KOPT-K1 (cell line): Measurements from ENCODE around the gene ABCG1.

Experiments
- H3K27ac ChIP-seq: fragments of 200-600 bp; sonication (generic); 2 replicates; pipeline ENCODE4 v1.5.1; 2016; ENCODE audit warnings: antibody characterized with exemption, mild to moderate bottlenecking, low read depth, low read length; ENCODE audit not compliant: poor library complexity, severe bottlenecking
- H3K36me3 ChIP-seq: fragments of 200-600 bp; sonication (generic); 2 replicates; pipeline ENCODE4 v1.5.1; 2017; ENCODE audit warnings: antibody characterized with exemption, mild to moderate bottlenecking, low read length, moderate library complexity; ENCODE audit not compliant: insufficient read depth
- H3K9me3 ChIP-seq: fragments of 200-600 bp; sonication (generic); 2 replicates; pipeline ENCODE4 v1.5.1; 2017; ENCODE audit warnings: antibody characterized with exemption, low read length, mild to moderate bottlenecking; ENCODE audit not compliant: insufficient read depth, poor library complexity, severe bottlenecking

ABCG1 gene

GRCh38 chr21:42201615-42202161 lies 17.3 kb upstream of the ABCG1 start:
- no peaks in the 10 kb centered on the region for H3K9me3 ChIP-seq
- no peaks in the 10 kb centered on the region for H3K36me3 ChIP-seq
- peak overlapping the region; percentile 38 for H3K27ac ChIP-seq

DNA sequence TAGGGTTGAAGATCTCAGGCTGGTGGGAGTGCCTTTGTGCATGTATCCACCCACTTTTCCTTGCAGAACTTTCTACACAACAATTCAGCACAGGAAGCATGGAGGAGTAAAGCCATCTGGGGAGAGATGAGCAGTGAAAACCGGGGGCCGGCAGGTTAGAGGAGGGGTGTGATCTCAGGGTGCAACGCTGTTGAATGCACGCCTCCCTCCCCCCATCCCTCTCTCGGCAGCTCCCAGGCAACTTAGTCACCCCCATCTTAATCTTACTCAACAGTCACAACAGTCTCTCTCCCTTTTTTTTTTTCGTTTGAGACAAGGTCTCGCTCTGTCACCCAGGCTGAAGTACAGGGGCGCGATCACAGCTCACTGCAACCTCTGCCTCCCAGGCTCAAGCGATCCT lies 16.6 kb upstream of the ABCG1 start:
- H3K36me3 ChIP-seq: no peaks in the 10 kb centered on the region
- no peaks in the 10 kb centered on the region for H3K9me3 ChIP-seq
- no peak overlapping the region for H3K27ac ChIP-seq

- no peaks in the 10 kb centered on the region for H3K36me3 ChIP-seq
- H3K27ac ChIP-seq: no peak overlapping the region
- H3K9me3 ChIP-seq: no peaks in the 10 kb centered on the region
Measured at GRCh38 chr21:42203321-42203720, 15.6 kb upstream of the ABCG1 start.

DNA sequence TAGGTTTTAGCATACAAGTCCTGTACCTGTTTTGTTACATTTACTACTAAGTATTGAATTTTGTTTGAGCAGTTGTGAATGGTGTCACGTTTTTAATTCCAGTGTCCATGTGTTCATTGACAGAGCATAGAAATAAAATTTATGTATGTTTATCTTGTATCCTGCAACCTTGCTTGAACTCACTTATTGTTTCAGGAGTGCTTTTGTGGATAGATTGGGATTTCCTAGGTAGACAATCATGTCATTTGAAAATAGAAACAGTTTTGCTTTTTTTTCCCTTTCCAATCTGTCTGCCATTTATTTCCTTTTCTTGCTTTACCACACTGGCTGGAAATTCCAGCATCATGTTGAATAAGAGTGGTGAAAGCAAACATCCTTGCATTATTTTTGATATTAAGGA lies 15.0 kb upstream of the ABCG1 start:
- no peaks in the 10 kb centered on the region for H3K36me3 ChIP-seq
- no peak overlapping the region for H3K27ac ChIP-seq
- no peaks in the 10 kb centered on the region for H3K9me3 ChIP-seq

- no peaks in the 10 kb centered on the region for H3K9me3 ChIP-seq
- no peak overlapping the region for H3K27ac ChIP-seq
- no peaks in the 10 kb centered on the region for H3K36me3 ChIP-seq
Measured at GRCh38 chr21:42207426-42207825, 11.5 kb upstream of the ABCG1 start.

GRCh38 chr21:42208036-42208435 lies 10.9 kb upstream of the ABCG1 start:
- Histone ChIP-seq H3K9me3 (no peaks in the 10 kb centered on the region), H3K36me3 (no peaks in the 10 kb centered on the region), H3K27ac (no peak overlapping the region)

DNA sequence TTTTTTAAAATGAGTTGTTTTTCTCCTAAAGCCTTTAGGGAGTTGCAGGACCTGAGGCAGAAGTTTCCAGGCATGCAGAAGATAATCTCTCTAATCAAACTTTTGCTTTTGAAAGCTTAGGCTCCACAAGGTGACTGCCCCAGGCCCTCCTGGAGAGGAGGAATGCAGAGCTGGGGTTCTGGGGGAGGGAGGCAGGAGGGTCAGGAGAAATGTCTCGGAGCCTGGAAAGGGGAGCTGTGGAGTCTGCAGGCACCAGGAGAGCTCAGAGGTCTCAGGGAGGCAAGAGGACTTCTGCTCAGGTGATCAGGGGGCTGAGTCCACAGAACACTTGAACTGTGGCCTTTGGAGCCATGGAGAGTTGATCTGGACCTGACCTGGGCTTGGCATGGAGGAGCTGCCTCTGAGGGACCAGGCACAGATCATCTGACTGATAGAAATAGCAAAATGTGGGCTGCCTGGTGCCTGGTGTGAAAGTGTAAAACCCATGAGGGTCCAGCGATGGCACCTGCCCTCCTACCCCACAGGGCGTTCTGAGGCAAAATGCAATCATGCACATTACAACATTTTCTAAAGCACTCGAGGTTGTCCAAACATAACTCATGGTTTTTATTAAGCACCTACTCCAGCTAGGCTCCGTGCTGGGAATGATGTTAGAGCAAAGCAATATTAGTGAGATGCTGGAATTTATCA lies 10.0 kb upstream of the ABCG1 start:
- no peak overlapping the region for H3K27ac ChIP-seq
- H3K36me3 ChIP-seq: no peaks in the 10 kb centered on the region
- no peaks in the 10 kb centered on the region for H3K9me3 ChIP-seq

GRCh38 chr21:42209801-42210479 lies 9.0 kb upstream of the ABCG1 start:
- H3K27ac ChIP-seq: no peak overlapping the region
- no peaks in the 10 kb centered on the region for H3K9me3 ChIP-seq
- no peaks in the 10 kb centered on the region for H3K36me3 ChIP-seq

DNA sequence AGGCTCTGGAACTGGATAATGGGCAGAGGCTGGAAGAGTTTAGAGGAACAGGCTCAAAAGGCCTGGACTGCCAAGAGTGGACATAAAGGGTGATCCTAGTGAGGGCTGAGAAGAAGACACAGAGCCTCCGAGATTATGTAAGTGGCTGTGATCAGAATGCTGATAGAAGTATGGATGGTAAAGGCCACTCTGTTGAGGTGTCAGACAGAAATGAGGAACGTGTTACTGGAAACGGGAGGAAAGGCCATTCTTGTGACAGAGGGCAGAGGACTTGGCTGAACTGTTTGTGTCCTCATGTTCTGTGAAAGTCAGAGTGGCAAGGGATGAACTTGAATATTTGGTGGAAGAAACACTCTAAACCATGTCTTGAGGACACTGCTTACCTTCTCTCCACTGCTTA lies 6.7 kb upstream of the ABCG1 start:
- Histone ChIP-seq H3K27ac (no peak overlapping the region), H3K9me3 (peaks cover 20% of the 10 kb centered on the region), H3K36me3 (no peaks in the 10 kb centered on the region)

- no peaks in the 10 kb centered on the region for H3K36me3 ChIP-seq
- no peak overlapping the region for H3K27ac ChIP-seq
- peaks cover 21% of the 10 kb centered on the region for H3K9me3 ChIP-seq
Measured at GRCh38 chr21:42213082-42213774, 5.7 kb upstream of the ABCG1 start.

- peaks cover 21% of the 10 kb centered on the region for H3K9me3 ChIP-seq
- no peak overlapping the region for H3K27ac ChIP-seq
- no peaks in the 10 kb centered on the region for H3K36me3 ChIP-seq
Measured at GRCh38 chr21:42214081-42214750, 4.7 kb upstream of the ABCG1 start.

DNA sequence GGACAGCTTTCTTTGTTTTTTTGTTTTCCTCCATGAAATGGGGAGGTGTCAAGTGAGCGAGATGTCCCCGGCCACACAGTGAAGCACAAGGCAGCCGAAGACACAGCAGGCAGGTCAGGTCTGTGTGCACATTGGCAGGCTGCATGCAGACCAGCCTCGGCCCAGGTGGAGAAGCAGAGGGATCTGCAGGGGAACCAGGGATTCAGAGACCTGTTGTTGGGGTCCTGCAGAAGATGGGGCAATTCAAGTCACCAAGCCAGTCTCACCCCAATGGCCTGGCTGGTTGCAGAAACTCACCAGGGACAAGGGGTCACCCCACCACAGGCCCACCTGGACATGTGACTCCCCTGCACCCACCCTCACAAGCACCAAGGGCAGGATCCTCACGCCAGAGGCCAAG lies 4.0 kb upstream of the ABCG1 start:
- Histone ChIP-seq H3K36me3 (no peaks in the 10 kb centered on the region), H3K27ac (no peak overlapping the region), H3K9me3 (peaks cover 21% of the 10 kb centered on the region)

DNA sequence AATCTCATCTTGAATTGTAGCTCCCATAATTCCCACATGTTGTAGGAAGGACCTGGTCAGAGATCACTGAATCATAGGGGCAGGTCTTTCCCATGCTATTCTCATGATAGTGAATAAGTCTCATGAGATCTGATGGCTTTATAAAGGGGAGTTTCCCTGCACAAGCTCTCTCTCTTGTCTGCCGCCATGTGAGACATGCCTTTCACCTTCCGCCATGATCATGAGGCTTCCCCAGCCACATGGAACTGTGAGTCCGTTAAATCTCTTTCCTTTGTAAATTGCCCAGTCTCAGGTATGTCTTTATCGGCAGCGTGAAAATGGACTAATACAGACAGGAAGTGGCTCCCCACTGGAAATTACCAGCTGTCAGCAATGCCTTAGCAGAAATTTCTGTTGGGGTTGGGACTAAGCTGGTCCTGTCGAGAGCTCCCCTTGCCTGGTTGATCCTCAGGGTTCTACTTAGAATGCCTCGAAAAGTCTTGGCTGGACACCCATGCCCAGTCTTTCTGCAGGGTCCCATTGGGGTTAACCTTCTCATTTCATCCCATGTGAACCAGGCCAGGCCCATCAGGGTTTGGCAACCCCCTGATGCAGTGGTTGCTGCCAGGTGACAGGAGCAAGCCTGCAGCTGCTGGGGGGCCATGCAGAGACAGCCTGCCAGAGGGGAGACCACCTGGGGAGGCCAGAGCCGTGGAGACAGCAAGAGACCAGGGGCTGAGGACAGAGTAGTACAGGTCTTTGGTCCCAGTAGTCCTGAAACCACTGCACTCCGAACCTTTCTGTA lies 2.8 kb upstream of the ABCG1 start:
- Histone ChIP-seq H3K36me3 (no peaks in the 10 kb centered on the region), H3K27ac (no peak overlapping the region), H3K9me3 (peaks cover 21% of the 10 kb centered on the region)

GRCh38 chr21:42216726-42217572 lies 2.0 kb upstream of the ABCG1 start:
- H3K27ac ChIP-seq: no peak overlapping the region
- H3K9me3 ChIP-seq: peaks cover 21% of the 10 kb centered on the region
- no peaks in the 10 kb centered on the region for H3K36me3 ChIP-seq
